ENCODE results near the gene PRSS57.
"Not testable (repeated sequence)": the region's sequence is repeated elsewhere in the genome, so short reads cannot be mapped to it uniquely, and the experiment has no call there.

The PRSS57 gene

DNA sequence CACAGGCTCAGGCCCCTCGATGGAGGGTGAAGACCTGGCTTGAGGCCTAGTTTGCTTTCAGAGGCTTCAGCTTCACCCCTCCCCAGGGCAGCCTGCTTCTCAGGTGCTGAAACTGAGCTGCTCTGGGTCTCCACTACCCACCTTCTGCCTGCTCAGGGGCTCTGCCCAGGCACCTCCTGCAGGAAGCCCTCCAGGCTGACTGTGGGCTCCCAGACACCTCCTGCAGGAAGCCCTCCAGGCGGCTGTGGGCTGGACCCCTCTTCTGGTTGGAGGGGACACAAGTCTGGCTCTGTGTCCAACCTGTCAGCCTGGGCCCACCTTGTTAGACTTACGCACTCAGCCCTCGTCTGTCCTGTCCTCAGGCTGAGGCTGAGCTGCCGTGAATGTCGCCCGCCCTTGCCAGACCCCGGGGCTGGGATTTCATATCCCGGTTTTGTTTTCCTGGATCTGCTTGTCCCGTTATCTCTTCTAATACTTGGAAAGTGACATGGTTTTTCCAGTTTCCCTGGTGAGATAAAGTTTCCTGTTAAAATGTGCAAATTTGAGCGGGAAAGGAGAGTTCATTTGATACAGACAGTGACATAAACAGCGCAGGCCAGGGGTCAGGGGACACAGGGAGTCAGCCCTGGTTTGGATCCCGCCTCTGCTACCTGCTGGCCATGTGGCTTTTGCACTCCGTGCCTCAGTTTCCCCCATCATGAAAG is 34.9 kb upstream of the PRSS57 start:
- DNase-seq (ENCODE audit: insufficient read length, low spot score) (no peak), FAIRE-seq (no peak)
- TF ChIP-seq POLR2A (IDR thresholded peaks at IDR 0.05; ENCODE audit: low read depth, low read length) = no peak

DNA sequence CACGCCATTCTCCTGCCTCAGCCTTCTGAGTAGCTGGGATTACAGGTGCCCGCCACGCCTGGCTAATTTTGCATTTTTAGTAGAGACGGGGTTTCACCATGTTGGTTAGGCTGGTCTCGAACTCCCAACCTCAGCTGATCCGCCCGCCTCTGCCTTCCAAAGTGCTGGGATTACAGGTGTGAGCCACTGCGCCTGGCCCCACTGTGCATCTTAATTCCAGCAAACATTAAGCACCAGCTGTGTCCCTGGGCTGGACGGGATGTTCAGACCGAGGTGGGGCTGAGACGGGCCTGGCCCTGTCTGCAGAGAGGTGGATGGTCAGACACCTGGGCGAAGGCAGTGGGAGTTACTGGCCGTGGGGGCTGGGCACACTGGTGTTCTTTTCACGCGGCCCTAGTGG is 34.3 kb upstream of the PRSS57 start:
- DNase-seq (ENCODE audit: insufficient read length, low spot score); FAIRE-seq: not testable (repeated sequence)

DNA sequence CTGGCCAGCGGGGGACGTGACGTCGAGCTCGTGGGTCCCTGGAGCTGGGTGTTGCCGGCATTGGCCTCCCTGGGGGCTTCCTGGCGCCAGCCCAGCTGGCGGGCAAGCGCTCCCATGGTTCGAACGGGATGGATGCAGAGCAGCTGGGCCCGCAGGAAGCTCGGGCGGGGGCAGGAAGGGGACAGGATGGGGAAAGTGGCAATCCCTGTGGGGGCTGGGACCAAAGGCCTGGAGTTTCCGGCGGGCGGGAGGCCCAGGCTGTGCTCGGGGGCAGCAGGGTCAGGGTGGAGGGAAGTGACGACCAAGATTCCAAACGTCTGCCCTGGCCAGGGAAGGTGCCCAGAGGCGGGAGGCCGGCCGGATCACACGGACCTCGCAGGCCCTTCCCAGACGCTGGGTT is 32.8 kb upstream of the PRSS57 start:
- DNase-seq (ENCODE audit: insufficient read length, low spot score) (no peak), FAIRE-seq (no peak)
- TF ChIP-seq POLR2A (IDR thresholded peaks at IDR 0.05; ENCODE audit: low read depth, low read length) = no peak

GRCh38 chr19:726993-727956 is 32.0 kb upstream of the PRSS57 start:
- TF ChIP-seq POLR2A (IDR thresholded peaks at IDR 0.05; ENCODE audit: low read depth, low read length) = no peak
- FAIRE-seq (no peak), DNase-seq (ENCODE audit: insufficient read length, low spot score) (no peak)

DNA sequence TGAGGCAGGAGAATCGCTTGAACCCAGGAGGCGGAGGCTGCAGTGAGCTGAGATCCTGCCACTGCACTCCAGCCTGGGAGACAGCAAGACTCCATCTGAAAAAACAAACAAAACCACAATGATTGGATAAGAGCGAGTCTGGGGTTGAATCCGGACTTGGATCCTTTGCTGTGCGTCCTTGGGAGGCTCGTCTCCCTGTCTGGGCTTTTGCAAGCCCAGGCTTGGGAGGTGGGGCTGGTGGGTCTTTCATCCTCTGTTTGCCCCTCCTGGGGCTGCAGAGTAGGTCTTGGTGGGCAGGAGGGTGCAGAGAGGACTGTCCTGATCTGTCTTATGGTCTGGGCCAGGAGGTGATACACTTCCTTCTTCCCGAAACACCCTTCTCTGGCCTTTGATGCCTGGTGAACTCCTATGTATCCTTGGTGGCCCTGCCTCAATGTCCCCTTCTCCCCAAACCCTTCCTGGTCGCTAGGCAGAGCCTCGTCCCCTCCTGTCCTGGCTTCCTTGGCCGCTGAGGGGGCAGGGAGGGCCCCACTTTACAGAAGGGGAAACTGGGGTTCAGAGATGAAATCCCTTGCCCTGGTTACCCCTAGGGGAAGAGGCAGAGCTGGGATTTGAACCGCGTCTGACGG is 30.3 kb upstream of the PRSS57 start:
- no peak for FAIRE-seq
- no peak for TF ChIP-seq POLR2A (IDR thresholded peaks at IDR 0.05; ENCODE audit: low read depth, low read length)

GRCh38 chr19:723714-724113 is 28.5 kb upstream of the PRSS57 start:
- TF ChIP-seq POLR2A (IDR thresholded peaks at IDR 0.05; ENCODE audit: low read depth, low read length) = no peak
- no peak for DNase-seq (ENCODE audit: insufficient read length, low spot score)
- no peak for FAIRE-seq

More for the DNA sequence above, 30.3 kb upstream of the PRSS57 start:
- no peak for DNase-seq (ENCODE audit: insufficient read length, low spot score)

DNA sequence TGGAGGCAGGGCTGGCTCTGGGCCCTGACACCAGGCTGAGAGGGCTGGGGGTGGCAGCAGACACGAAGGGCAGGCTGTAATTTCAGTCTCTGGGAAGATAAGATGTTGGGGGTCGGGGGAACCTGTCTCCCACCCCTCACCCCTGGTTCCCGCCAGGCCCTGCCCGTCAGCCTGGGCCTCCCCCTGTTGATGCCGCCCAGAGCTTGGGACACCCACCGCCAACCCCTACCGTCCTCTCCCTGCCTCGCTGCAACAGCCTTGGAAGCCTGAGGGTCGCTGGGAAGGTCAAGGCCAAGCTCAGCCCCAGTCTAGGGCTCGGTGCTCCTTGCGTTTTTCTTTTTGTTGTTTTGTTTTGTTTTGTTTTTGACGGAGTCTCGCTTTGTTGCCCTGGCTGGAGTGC is 28.0 kb upstream of the PRSS57 start:
- DNase-seq (ENCODE audit: insufficient read length, low spot score) = no peak
- no peak for TF ChIP-seq POLR2A (IDR thresholded peaks at IDR 0.05; ENCODE audit: low read depth, low read length)
- FAIRE-seq = no peak

GRCh38 chr19:722553-723101 is 27.4 kb upstream of the PRSS57 start:
- DNase-seq (ENCODE audit: insufficient read length, low spot score) = no peak
- TF ChIP-seq POLR2A (IDR thresholded peaks at IDR 0.05; ENCODE audit: low read depth, low read length) = no peak
- no peak for FAIRE-seq

- FAIRE-seq (no peak), DNase-seq (ENCODE audit: insufficient read length, low spot score) (no peak)
- TF ChIP-seq POLR2A (IDR thresholded peaks at IDR 0.05; ENCODE audit: low read depth, low read length) = no peak
These were observed 25.3 kb upstream of the PRSS57 start for GRCh38 chr19:720345-721160.

GRCh38 chr19:719636-720344 is 24.5 kb upstream of the PRSS57 start:
- FAIRE-seq = no peak
- no peak for DNase-seq (ENCODE audit: insufficient read length, low spot score)
- TF ChIP-seq POLR2A (IDR thresholded peaks at IDR 0.05; ENCODE audit: low read depth, low read length) = no peak

GRCh38 chr19:718991-719512 is 23.8 kb upstream of the PRSS57 start:
- no peak for FAIRE-seq

GRCh38 chr19:718251-718951 is 23.1 kb upstream of the PRSS57 start:
- FAIRE-seq (no peak), DNase-seq (ENCODE audit: insufficient read length, low spot score) (no peak)
- no peak for TF ChIP-seq POLR2A (IDR thresholded peaks at IDR 0.05; ENCODE audit: low read depth, low read length)

More at GRCh38 chr19:718991-719512, 23.8 kb upstream of the PRSS57 start:
- no peak for TF ChIP-seq POLR2A (IDR thresholded peaks at IDR 0.05; ENCODE audit: low read depth, low read length)
- no peak for DNase-seq (ENCODE audit: insufficient read length, low spot score)

Data from H54 (cell line).